GM19395 (cell line): ENCODE results near the gene HMG20B.

ENCODE experiments used
- ATAC-seq: cut with Tn5 transposase; IDR thresholded peaks from one replicate; pipeline ENCODE4 v1.9.1; 2021; ENCODE audit warnings: mild to moderate bottlenecking, moderate library complexity; ENCODE audit not compliant: unreplicated experiment

Gene HMG20B

DNA sequence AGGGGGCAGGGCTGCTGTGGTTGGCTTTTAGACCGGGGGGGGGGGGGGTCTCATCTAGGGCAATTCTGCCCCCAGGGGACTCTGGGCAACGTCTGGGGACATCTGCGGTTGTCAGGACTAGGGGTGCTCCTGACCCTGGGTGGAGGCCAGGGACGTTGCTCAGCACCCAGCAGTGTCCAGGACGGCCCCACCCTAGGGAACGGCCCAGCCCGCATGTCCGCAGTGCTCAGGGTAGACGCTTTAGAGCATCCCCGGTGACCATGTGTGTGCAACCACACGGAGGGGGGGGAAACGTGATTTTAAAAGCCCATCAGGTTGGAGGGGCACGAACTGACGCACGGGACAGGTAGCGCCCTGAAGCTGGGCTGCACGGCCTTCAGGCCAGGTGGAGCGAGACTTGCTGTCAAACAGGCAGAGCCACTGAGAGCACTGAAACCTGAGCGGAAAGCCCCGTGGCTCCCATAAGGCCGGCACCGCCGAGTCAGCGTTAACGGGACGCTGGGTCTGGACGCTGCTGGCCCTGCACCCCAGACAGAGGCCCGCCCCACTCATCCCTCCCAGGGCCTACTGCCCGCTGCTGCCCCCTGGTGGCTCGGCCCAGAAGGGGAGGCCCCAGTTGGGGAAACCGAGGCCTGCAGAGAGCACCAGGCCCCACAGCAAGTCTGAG is 45.5 kb downstream of the HMG20B start:
- no peak for ATAC-seq

DNA sequence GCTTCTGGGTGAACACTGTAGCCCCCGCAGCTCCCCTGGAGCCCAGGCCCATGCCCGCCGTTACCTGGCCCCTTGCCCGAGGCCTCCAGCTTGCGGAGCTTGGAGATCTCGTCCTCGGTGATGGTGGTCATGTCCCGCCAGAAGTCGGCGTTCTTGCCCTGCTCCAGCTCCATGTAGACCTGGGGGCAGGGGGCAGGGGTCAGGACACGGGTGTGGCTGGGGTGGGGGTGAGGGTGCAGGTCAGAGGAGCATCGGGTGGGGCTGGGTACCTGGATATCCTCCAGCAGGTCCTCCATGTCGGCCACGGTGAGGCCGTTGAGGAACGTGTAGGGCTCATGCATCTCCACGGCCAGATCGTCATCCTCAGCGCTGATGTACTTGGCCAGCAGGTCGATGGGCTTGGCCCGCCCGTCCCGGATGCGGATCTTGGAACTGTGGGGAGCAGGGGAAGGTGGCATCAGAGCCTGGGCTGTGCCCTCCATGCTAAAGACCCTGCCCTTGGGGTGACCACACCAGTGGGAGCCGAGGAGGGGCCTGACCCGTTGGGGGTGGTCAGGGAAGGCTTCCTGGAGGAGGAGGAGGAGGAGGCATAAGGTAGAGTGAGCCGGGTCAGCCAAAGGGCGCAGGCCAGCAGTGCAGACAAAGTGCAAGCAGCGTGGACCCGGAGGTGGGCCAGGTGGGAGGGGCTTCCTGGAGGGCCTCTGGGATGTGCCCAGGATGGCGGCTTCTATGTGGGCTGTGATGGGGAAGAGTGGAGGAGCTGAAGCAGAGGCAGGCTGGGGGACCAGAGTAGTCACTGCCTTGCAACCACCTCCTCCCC is 46.3 kb downstream of the HMG20B start:
- no peak for ATAC-seq

DNA sequence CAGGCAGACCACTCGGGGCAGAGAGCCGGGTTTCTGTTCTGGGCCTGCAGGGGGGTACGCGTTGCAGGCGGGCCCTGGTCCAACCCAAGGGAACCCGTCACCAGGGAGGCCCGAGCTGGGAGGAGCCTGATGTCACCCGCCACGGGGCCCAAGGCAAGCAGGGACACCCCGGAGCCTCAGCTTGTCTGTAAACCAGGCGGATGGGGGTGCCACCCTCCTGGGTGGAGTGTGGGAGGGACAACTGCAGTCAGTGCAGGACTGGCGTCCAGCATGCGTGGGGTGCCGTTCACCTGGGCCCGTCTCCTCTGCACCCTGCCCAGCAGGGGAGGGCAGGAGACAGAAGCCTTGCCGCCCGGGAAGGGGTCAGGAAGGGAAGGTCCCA is 46.9 kb downstream of the HMG20B start:
- ATAC-seq, result no peak

DNA sequence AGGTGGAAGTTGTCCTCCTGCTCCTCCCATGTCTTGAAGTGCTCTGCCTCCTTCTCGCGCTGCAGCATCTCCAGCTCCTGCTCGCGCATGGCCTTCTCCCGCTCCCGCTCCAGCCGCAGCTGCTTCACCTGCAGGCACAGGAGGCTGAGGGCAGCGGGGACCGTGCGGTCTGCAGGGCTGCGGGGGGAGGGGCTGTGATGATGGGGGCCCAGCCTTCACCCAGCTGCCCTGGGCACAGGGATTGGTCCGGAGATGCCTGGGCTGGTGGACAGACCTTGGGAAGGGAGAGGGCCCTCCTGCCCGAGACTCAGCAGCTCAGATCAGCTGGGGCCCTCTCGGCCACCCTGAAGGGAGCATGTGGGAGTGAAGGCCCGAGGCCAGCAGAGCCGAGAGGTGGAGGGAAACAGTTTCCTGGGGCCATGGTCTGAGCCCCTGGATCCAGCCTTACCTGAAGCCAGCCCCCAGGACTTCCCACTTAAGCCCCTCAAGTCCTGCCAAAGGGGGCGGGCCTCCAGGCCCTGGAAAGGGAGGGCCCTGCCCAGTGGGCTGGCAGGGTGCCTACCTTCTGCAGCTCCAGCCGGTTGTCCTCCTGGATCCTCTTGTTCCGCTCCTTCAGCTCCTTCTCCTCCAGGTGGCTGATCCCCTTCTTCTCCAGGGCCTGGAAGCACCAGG is 47.5 kb downstream of the HMG20B start:
- no peak for ATAC-seq

DNA sequence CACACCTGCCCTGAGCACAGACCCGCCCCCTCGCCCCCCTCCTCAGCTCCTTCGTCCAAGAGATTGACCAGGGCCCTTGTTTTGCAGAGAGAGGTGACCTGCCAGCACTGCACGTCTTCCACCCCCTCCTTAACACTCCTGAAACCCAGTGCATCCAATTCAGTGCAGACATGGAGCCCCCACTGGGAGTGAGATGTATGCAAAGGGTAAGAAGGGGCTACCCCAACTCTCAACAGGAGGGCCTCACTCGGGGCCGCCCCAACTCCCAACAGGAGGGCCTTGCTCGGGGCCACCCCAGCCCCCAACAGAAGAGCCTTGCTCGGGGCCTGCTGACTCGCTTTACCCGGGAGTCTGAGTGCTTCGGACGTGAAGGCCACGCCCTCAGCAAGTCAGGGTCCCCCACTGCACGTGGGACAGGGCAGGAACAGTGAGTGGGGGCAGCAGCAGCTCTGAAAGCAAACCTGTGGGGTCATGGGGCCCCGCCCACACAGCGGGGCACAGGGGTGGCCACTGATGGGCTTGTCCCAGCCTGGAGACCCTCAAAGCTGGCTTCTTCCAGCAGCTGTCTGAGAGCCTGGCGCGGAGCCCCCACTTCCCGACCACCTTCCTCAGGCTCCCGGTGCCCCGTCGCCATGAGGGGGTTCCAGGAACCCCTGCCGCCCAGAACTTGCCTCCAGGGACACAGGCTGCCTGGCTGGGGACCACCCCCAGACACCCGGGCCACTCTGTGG is 48.2 kb downstream of the HMG20B start:
- no peak for ATAC-seq

DNA sequence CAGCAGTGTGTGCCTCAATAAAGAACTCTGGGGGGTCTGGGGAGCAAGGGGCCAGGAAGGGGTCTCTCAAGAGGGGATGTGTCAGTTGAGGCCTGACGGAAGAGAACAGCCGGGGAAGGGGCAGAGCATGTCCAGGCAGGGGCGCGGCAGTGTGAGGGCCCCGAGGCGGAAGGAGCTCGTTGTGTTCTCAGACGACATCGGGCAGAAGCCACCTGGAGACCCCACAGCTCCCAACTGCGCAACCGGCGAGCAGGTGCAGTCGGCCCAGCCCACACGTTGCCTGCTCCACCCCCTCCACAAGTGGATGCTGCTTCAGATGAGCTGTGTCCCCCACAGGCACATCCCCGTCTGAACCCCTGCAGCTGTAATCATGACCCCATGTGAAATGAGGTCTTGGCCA is 48.9 kb downstream of the HMG20B start:
- ATAC-seq, result no peak

- ATAC-seq, result no peak
Observed at GRCh38 chr19:3622224-3622623, 49.5 kb downstream of the HMG20B start.

GRCh38 chr19:3623716-3624115 is 51.0 kb downstream of the HMG20B start:
- no peak for ATAC-seq

GRCh38 chr19:3625996-3626472 is 53.3 kb downstream of the HMG20B start:
- ATAC-seq, result peak; percentile 4

- ATAC-seq, result peak; percentile 84
Observed at GRCh38 chr19:3626473-3627350, 54.0 kb downstream of the HMG20B start, which contains the start of gene CACTIN. Gene CACTIN (minus strand): TSS chr19:3626790. CDS start chr19:3626762, 28 bp downstream.

DNA sequence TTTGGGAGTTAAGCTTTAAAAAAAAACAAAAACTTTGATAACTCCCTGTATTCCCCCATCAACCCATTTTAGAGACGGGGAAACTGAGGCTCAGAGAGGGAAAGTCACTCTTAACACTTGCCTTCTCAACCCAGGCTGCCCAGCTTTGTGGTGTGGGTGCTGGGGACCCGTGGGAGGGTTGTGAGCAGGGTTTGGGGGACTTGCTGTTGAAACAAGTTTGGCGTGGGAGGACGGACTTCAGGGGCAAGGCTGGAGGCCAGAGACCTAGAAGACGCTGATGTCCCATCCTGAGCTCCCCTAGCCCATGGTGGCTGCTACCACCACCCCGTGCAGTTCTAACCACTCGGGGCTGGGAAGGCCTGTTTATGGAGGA is 54.6 kb downstream of the HMG20B start:
- no peak for ATAC-seq
